Measurements from ENCODE around the gene KCNMB2.

Gene KCNMB2

DNA sequence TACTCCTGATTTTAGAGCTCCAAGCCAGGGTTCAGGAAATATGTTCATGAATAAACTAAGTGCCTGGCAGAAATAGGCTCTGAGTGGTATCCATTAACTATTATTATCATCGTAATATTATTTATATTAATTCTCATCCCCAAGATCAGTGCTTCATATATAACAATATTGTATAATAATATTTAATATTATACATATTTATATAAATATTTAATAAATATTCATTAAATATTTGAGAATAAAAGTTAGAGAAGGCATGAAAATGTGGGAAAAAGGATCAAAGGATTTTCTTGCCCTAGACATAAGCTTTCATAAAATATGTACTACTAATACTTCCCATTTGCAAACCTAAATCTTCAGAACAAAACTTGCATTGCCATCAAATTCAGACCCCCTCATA lies 338.9 kb downstream of the KCNMB2 start:
- TF ChIP-seq, protein P1, sequence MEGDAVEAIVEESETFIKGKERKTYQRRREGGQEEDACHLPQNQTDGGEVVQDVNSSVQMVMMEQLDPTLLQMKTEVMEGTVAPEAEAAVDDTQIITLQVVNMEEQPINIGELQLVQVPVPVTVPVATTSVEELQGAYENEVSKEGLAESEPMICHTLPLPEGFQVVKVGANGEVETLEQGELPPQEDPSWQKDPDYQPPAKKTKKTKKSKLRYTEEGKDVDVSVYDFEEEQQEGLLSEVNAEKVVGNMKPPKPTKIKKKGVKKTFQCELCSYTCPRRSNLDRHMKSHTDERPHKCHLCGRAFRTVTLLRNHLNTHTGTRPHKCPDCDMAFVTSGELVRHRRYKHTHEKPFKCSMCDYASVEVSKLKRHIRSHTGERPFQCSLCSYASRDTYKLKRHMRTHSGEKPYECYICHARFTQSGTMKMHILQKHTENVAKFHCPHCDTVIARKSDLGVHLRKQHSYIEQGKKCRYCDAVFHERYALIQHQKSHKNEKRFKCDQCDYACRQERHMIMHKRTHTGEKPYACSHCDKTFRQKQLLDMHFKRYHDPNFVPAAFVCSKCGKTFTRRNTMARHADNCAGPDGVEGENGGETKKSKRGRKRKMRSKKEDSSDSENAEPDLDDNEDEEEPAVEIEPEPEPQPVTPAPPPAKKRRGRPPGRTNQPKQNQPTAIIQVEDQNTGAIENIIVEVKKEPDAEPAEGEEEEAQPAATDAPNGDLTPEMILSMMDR (IDR thresholded peaks at IDR 0.05; ENCODE audit: borderline replicate concordance, insufficient read depth, low read depth, low read length): no peak
- H3K4me3 ChIP-seq (ENCODE audit: low read depth, low read length): no peak overlapping the region

DNA sequence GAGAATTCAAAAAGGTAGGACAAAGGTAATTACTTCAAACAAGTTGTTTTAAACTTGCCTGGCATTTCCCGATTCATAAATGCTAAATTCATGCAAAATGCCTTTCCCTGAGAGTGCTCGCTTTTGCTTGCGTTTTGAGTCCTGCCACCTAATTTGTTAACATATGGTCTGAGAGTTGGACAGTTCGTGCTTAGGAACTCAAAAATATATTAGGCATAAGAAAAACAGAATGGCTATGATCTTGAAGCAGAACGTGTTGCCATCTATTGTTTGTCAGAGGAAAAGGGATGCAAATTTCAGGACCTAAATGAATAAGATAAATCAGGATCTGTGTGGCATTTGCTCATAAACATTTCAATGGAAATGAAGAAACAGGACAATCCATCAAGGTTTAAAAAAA lies 339.6 kb downstream of the KCNMB2 start:
- H3K4me3 ChIP-seq (ENCODE audit: low read depth, low read length): no peak overlapping the region
- TF ChIP-seq, protein P1 (IDR thresholded peaks at IDR 0.05; ENCODE audit: borderline replicate concordance, insufficient read depth, low read depth, low read length): no peak

GRCh38 chr3:178880274-178880673 lies 344.0 kb downstream of the KCNMB2 start:
- TF ChIP-seq, protein P1 (IDR thresholded peaks at IDR 0.05; ENCODE audit: borderline replicate concordance, insufficient read depth, low read depth, low read length): no peak

More at GRCh38 chr3:178880274-178880673, 344.0 kb downstream of the KCNMB2 start:
- no peak overlapping the region for H3K4me3 ChIP-seq (ENCODE audit: low read depth, low read length)
